HCT116 (cell line): ENCODE measurements around the gene HECW1. TPM values are rescaled to one million over a fixed set of nuclear protein-coding genes. Genes with fewer than 3 reads are reported as not detected.

Experiments used
- ATAC-seq: fragments of 200-7000 bp; cut with Tn5 transposase; 2 replicates; pipeline ENCODE4 v1.9.1; 2020; ENCODE audit warnings: mild to moderate bottlenecking, moderate library complexity
- BruUV-seq: library from RNA; stranded (reverse); fragments of 400-500 nt; replicated peaks from 2 replicates; lab custom pipeline; 2021; lab: Mats Ljungman, UMichigan
- CTCF ChIA-PET: fragments of 300-600 bp; sonication (Branson Sonifier 250); formaldehyde crosslinking; loops from one replicate; lab custom pipeline; 2021; ENCODE audit warnings: antibody characterized with exemption; lab: Charles Lee
- POLR2A ChIA-PET: fragments of 300-600, 350-600 bp; sonication (Branson Sonifier 250); formaldehyde crosslinking; loops from one replicate; lab custom pipeline; 2021; ENCODE audit warnings: antibody characterized with exemption; lab: Charles Lee
- RAD21 ChIA-PET, 2 experiments: fragments of 300-600 bp; sonication (Branson Sonifier 250); formaldehyde crosslinking; loops; one replicate each; lab custom pipeline; 2023; ENCODE audit warnings: low total read pairs in 2 of 2; ENCODE audit not compliant: uncharacterized antibody in 2 of 2, unreplicated experiment in 2 of 2, low non-redundant PET in 1 of 2; lab: Charles Lee
- DNase-seq: peaks from one replicate; pipeline ENCODE4 v3.0.0-alpha.2; 2010; ENCODE audit warnings: low read depth, low spot score
- H2AFZ ChIP-seq: fragments of 200-600 bp; shearing (Covaris generic), sonication (generic); 2 replicates; pipeline ENCODE4 v1.6.1; 2017; ENCODE audit warnings: low read depth, mixed run types, mixed read lengths, antibody characterized with exemption, low read length; ENCODE audit not compliant: poor library complexity, severe bottlenecking
- H3K27ac ChIP-seq: 2 replicates; pipeline ENCODE4 v1.5.1; 2012; ENCODE audit warnings: low read depth, low read length
- H3K27me3 ChIP-seq: fragments of 200-600 bp; sonication (generic); 2 replicates; pipeline ENCODE4 v1.6.1; 2016; ENCODE audit warnings: mixed run types, low read length, mixed read lengths; ENCODE audit not compliant: insufficient read depth
- H3K36me3 ChIP-seq, 2 experiments: fragments of 200-500 bp in 1 of 2; fragments of 200-600 bp in 1 of 2; sonication (Bioruptor generic) in 1 of 2; sonication (generic) in 1 of 2; 2 replicates each; pipeline versions ENCODE4 v1.5.1 to v1.6.1; 2014 to 2016; ENCODE audit warnings: low read length in 2 of 2, inconsistent platforms in 1 of 2, mixed read lengths in 1 of 2, mixed run types in 1 of 2; ENCODE audit not compliant: insufficient read depth in 2 of 2, control insufficient read depth in 1 of 2
- H3K4me1 ChIP-seq, 2 experiments: fragments of 200-600 bp in 1 of 2; sonication (generic) in 1 of 2; 2 replicates each; pipeline versions ENCODE4 v1.5.1 to v1.6.1; 2012 to 2017; ENCODE audit warnings: low read length in 2 of 2, inconsistent platforms in 1 of 2, mild to moderate bottlenecking in 1 of 2, mixed read lengths in 1 of 2, mixed run types in 1 of 2, moderate library complexity in 1 of 2; ENCODE audit not compliant: insufficient read depth in 2 of 2, control insufficient read depth in 1 of 2
- H3K4me2 ChIP-seq: fragments of 200-600 bp; sonication (generic); 2 replicates; pipeline ENCODE4 v1.6.1; 2017; ENCODE audit warnings: mixed run types, low read length, mixed read lengths
- H3K4me3 ChIP-seq, 2 experiments: fragments of 200-600 bp in 1 of 2; sonication (generic) in 1 of 2; replicated peaks in 1 of 2; 2 replicates each; pipeline ENCODE4 v1.5.1; 2011 to 2016; ENCODE audit warnings: low read length in 2 of 2, control low read depth in 1 of 2, low read depth in 1 of 2, mild to moderate bottlenecking in 1 of 2, mixed read lengths in 1 of 2, mixed run types in 1 of 2
- H3K79me2 ChIP-seq: fragments of 200-600 bp; sonication (generic); 2 replicates; pipeline ENCODE4 v1.6.1; 2017; ENCODE audit warnings: mild to moderate bottlenecking, mixed run types, low read length, moderate library complexity, mixed read lengths; ENCODE audit not compliant: insufficient read depth
- H3K9ac ChIP-seq: fragments of 200-600 bp; sonication (generic); 2 replicates; pipeline ENCODE4 v1.6.1; 2016; ENCODE audit warnings: low read length, mixed read lengths
- H3K9me2 ChIP-seq: fragments of 200-600 bp; sonication (generic), shearing (Covaris generic); 2 replicates; pipeline ENCODE4 v1.6.1; 2017; ENCODE audit warnings: mixed run types, mild to moderate bottlenecking, moderate library complexity; ENCODE audit not compliant: insufficient read depth
- H3K9me3 ChIP-seq, 2 experiments: fragments of 200-500 bp in 1 of 2; fragments of 200-600 bp in 1 of 2; sonication (Bioruptor generic) in 1 of 2; sonication (generic) in 1 of 2; 2 replicates each; pipeline ENCODE4 v1.6.1; 2014 to 2017; ENCODE audit warnings: low read length in 2 of 2, mixed read lengths in 2 of 2, inconsistent platforms in 1 of 2, low read depth in 1 of 2, mild to moderate bottlenecking in 1 of 2, mixed run types in 1 of 2, moderate library complexity in 1 of 2; ENCODE audit not compliant: control insufficient read depth in 1 of 2, insufficient read depth in 1 of 2
- H4K20me1 ChIP-seq: fragments of 200-600 bp; sonication (generic), shearing (Covaris generic); 2 replicates; pipeline ENCODE4 v1.6.1; 2017; ENCODE audit warnings: mixed run types, mild to moderate bottlenecking, moderate library complexity; ENCODE audit not compliant: insufficient read depth
- ATF3 ChIP-seq: IDR thresholded peaks from 2 replicates; pipeline ENCODE4 v1.6.1; 2012
- CBX3 ChIP-seq: IDR thresholded peaks from 2 replicates; pipeline ENCODE4 v1.6.1; 2012; ENCODE audit warnings: low read depth
- CEBPB ChIP-seq: IDR thresholded peaks from 2 replicates; pipeline ENCODE4 v1.6.1; 2012; ENCODE audit warnings: low read depth
- EGR1 ChIP-seq: IDR thresholded peaks from 2 replicates; pipeline ENCODE4 v1.6.1; 2012; ENCODE audit warnings: low read depth
- ELF1 ChIP-seq: IDR thresholded peaks from 2 replicates; pipeline ENCODE4 v1.6.1; 2012; ENCODE audit warnings: low read depth, borderline replicate concordance
- EZH2 ChIP-seq: fragments of 200-600 bp; sonication (generic); IDR thresholded peaks from 2 replicates; pipeline ENCODE4 v1.6.1; 2017; ENCODE audit warnings: antibody characterized with exemption, mixed run types
- JUND ChIP-seq: IDR thresholded peaks from 2 replicates; pipeline ENCODE4 v1.6.1; 2012
- POLR2AphosphoS5 ChIP-seq: IDR thresholded peaks from 2 replicates; pipeline ENCODE4 v1.6.1; 2011; ENCODE audit warnings: mild to moderate bottlenecking, low read depth, low read length, moderate library complexity
- RAD21 ChIP-seq: IDR thresholded peaks from 2 replicates; pipeline ENCODE4 v1.6.1; 2012; ENCODE audit warnings: low read depth, mild to moderate bottlenecking
- REST ChIP-seq: IDR thresholded peaks from 2 replicates; pipeline ENCODE4 v1.6.1; 2012; ENCODE audit warnings: low read depth
- SIN3A ChIP-seq: IDR thresholded peaks from 2 replicates; pipeline ENCODE4 v1.6.1; 2012; ENCODE audit warnings: low read depth
- SRF ChIP-seq: IDR thresholded peaks from 2 replicates; pipeline ENCODE4 v1.6.1; 2012; ENCODE audit warnings: low read depth
- TCF7L2 ChIP-seq: IDR thresholded peaks from 2 replicates; pipeline ENCODE4 v1.7.0; 2011; ENCODE audit warnings: borderline replicate concordance, inconsistent platforms; ENCODE audit not compliant: insufficient read depth, insufficient read length; ENCODE audit errors: extremely low read depth
- ZFX ChIP-seq: fragments of 450-650 bp; IDR thresholded peaks from 2 replicates; pipeline ENCODE4 v1.6.1; 2017
- intact Hi-C: fragments of 100-400 bp; cut with micrococcal nuclease; formaldehyde crosslinking; loops from 2 replicates; pipeline ENCODE4 v1.10.0; 2022
- total RNA-seq: library from RNA; stranded (reverse); gene quantifications from one replicate; pipeline ENCODE4 v1.2.1, GENCODE V29; 2021; ENCODE audit not compliant: unreplicated experiment
- TF ChIP-seq, protein P1 (sequence below): IDR thresholded peaks from 2 replicates; pipeline ENCODE4 v1.6.1; 2012

The HECW1 gene
- total RNA-seq, 1 experiment from 2014 or later = 5.6 TPM

- DNase-seq (no peak), ATAC-seq (no peak)
- Histone ChIP-seq H2AFZ (no peak overlapping the region), H3K27ac (no peak overlapping the region), H3K4me3 (no peak overlapping the region), H3K36me3 (no peaks in the 10 kb centered on the region), H3K4me1 (peaks cover 0 to 5% of the 10 kb centered on the region in 2 experiments; a peak in 1 of 4 replicates), H4K20me1 (no peaks in the 10 kb centered on the region), H3K9me3 (no peaks in the 10 kb centered on the region), H3K9ac (no peak overlapping the region), H3K27me3 (no peaks in the 10 kb centered on the region), H3K9me2 (no peaks in the 10 kb centered on the region), H3K79me2 (no peaks in the 10 kb centered on the region), H3K4me2 (no peak overlapping the region)
- intact Hi-C loops = no loop called here
- BruUV-seq = no TSS peak
- ChIA-PET CTCF (interaction anchor here (1.0 kb wide), 1 partner anchor 20 kb away, joined by 3 read pairs; the partner anchor contains the start of gene STK17A), RAD21 (no interaction called here), POLR2A (no interaction called here)
- TF ChIP-seq EGR1 (no peak), POLR2AphosphoS5 (no peak), ATF3 (no peak), CEBPB (no peak), CBX3 (no peak), ELF1 (no peak), TCF7L2 (no peak)
These were observed 449.9 kb downstream of the HECW1 start for GRCh38 chr7:43562383-43562782.

- ChIA-PET POLR2A (interaction anchor here (1.2 kb wide), 1 partner anchor 17 kb away, joined by 4 read pairs; the partner anchor contains the start of gene STK17A), CTCF (interaction anchor here (1.1 kb wide), 1 partner anchor 17 kb away, joined by 5 read pairs; the partner anchor contains the start of gene STK17A), RAD21 (no interaction called here)
- no peaks in the 10 kb centered on the region for H3K36me3 ChIP-seq
- BruUV-seq = no TSS peak
- peak overlapping the region; percentile 25 for H2AFZ ChIP-seq
- no peak overlapping the region for H3K4me3 ChIP-seq
- H3K9ac ChIP-seq = no peak overlapping the region
- no peak for ATAC-seq
- no peak overlapping the region for H3K27ac ChIP-seq
- intact Hi-C loops = no loop called here
- no peak for DNase-seq
- no peak overlapping the region for H3K4me2 ChIP-seq
- H4K20me1 ChIP-seq = no peaks in the 10 kb centered on the region
- no peaks in the 10 kb centered on the region for H3K27me3 ChIP-seq
- H3K79me2 ChIP-seq = no peaks in the 10 kb centered on the region
- no peaks in the 10 kb centered on the region for H3K9me2 ChIP-seq
- H3K4me1 ChIP-seq = peaks cover 0 to 17% of the 10 kb centered on the region in 2 experiments; a peak in 2 of 4 replicates
- H3K9me3 ChIP-seq = no peaks in the 10 kb centered on the region
- TF ChIP-seq, protein P1, sequence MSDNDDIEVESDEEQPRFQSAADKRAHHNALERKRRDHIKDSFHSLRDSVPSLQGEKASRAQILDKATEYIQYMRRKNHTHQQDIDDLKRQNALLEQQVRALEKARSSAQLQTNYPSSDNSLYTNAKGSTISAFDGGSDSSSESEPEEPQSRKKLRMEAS = no peak
- TF ChIP-seq SRF = no peak
- no peak for TF ChIP-seq SIN3A
- no peak for TF ChIP-seq RAD21
- TF ChIP-seq EZH2 = no peak
- TF ChIP-seq ZFX = no peak
- TF ChIP-seq TCF7L2 = no peak
- TF ChIP-seq REST = no peak
- no peak for TF ChIP-seq ATF3
- TF ChIP-seq JUND = no peak
- TF ChIP-seq ELF1 = no peak
These were observed 453.3 kb downstream of the HECW1 start for GRCh38 chr7:43565786-43566185.
